Lower leg skin (tissue), 4 donors: Measurements from ENCODE around the gene RLIM. TPM values are rescaled to one million over a fixed set of nuclear protein-coding genes. Genes with fewer than 3 reads are reported as not detected.

Experiments
- DNase-seq, 2 donors: peaks; one replicate each; pipeline ENCODE4 v3.0.0-alpha.2; 2019; ENCODE audit warnings: low spot score in 2 of 2
- H3K4me3 ChIP-seq: fragments of 200-600 bp; sonication (generic); 2 replicates; pipeline ENCODE4 v1.5.1; 2017; ENCODE audit warnings: mild to moderate bottlenecking, low read depth; ENCODE audit not compliant: poor library complexity, severe bottlenecking
- POLR2A ChIP-seq, 2 donors: fragments of 450-650 bp; IDR thresholded peaks; one replicate each; pipeline ENCODE4 v1.6.1; 2016 to 2017; ENCODE audit warnings: antibody characterized with exemption in 2 of 2, mild to moderate bottlenecking in 1 of 2, moderate library complexity in 1 of 2
- WGBS, 2 donors: methylation state at CpG; one replicate each; pipeline ENCODE4 v1.1.5; 2018; 5-methylcytosine and 5-hydroxymethylcytosine counted together
- intact Hi-C: fragments of 100-400 bp; cut with DNase I; formaldehyde crosslinking; loops from one replicate; pipeline ENCODE4 v1.15.0; 2023; ENCODE audit warnings: low total_unique reads
- total RNA-seq, 4 donors: library from RNA; depleted of rRNA; stranded (reverse); fragments of >200 nt; gene quantifications; one replicate each; pipeline ENCODE4 v1.1.0, GENCODE V29; 2016
- TF ChIP-seq, protein P1 (sequence below), 3 donors: fragments of 450-650 bp; IDR thresholded peaks; one replicate each; pipeline ENCODE4 v1.5.1; 2016; ENCODE audit warnings: antibody characterized with exemption in 3 of 3, mild to moderate bottlenecking in 3 of 3, moderate library complexity in 2 of 3

RLIM gene
- total RNA-seq, 4 donors from 2014 or later: 18.4 to 25.9 (median 22.3) TPM

DNA sequence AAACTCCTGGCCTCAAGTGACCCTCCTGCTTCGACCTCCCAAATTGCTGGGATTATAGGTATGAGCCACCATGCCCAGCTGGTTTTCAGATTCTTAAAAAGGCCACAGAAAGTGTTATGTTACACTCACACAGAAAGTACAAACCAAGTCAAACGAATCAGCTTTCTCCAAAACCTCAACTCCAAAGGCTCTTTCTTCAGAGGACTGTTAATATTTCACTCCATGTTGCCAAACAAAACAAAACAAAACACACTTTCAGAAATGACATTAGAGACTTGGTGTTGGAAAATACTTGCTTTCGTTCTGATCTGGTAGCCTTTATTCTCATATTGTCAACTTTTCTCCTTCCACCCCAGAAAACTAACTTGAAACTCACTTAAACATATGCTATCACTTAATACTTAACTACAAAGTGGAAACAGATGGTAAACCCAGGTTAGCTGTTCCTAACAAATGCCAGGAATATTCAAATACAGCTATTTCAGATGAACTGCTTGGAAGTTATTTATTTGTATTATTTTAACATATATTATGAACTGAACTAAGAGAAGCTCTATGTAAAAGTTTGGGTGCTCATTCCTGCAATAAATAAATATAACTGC is 34.7 kb downstream of the RLIM start:
- no peak for DNase-seq
- no peak overlapping the region for H3K4me3 ChIP-seq
- TF ChIP-seq POLR2A (IDR thresholded peaks at IDR 0.05): no peak
- TF ChIP-seq, protein P1, sequence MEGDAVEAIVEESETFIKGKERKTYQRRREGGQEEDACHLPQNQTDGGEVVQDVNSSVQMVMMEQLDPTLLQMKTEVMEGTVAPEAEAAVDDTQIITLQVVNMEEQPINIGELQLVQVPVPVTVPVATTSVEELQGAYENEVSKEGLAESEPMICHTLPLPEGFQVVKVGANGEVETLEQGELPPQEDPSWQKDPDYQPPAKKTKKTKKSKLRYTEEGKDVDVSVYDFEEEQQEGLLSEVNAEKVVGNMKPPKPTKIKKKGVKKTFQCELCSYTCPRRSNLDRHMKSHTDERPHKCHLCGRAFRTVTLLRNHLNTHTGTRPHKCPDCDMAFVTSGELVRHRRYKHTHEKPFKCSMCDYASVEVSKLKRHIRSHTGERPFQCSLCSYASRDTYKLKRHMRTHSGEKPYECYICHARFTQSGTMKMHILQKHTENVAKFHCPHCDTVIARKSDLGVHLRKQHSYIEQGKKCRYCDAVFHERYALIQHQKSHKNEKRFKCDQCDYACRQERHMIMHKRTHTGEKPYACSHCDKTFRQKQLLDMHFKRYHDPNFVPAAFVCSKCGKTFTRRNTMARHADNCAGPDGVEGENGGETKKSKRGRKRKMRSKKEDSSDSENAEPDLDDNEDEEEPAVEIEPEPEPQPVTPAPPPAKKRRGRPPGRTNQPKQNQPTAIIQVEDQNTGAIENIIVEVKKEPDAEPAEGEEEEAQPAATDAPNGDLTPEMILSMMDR (IDR thresholded peaks at IDR 0.05): no peak
- intact Hi-C loops: no loop called here
- 39 to 40% methylated on average over 3 of the region's 3 CpGs for WGBS, 2 donors

DNA sequence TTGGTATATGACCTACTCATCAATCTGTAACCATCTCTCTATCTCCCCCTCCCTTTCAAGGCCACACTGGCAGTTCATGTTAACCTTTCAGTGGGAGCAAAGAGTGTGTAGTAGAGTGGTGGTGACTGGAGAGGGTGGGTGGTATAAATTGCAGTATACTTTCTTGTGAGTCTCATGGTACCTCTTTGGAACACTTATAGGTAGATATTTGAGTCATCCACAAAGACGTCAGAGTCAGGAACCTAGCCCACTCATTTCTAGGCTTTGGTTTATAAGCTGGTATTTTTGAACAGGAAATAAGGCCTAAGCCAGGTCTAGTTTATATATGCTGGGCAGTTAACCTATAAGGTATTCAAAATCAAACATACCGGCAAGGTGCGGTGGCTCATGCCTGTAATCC is 36.3 kb downstream of the RLIM start:
- TF ChIP-seq, protein P1 (IDR thresholded peaks at IDR 0.05): no peak
- no peak for TF ChIP-seq POLR2A (IDR thresholded peaks at IDR 0.05)
- WGBS, 2 donors: 86 to 95% methylated on average over 3 of the region's 3 CpGs
- no peak for DNase-seq
- H3K4me3 ChIP-seq: no peak overlapping the region
- intact Hi-C loops: no loop called here

DNA sequence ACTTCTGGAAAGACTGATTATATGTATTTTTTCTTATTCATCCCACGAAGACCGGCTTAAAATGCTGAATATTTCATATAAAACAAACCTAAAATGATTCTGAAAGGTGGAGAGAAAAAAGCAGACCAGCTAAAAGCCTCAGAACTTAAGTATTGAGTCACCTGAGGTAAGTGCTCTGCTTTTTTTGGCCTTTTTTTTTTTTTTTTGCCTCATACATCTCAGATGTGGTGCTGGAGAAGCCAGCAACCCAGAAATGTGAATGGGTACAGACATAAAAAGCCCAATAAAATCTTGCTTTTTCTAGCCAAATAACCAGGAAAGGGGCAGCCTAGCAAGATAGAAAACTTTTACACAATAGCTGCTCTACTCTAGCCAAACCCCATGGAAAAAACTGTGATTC is 57.0 kb downstream of the RLIM start:
- WGBS, 2 donors: 74 to 98% methylated on average over 2 of the region's 2 CpGs
- DNase-seq: no peak
- intact Hi-C loops: no loop called here
- no peak overlapping the region for H3K4me3 ChIP-seq
- no peak for TF ChIP-seq POLR2A (IDR thresholded peaks at IDR 0.05)
- TF ChIP-seq, protein P1 (IDR thresholded peaks at IDR 0.05): no peak

DNA sequence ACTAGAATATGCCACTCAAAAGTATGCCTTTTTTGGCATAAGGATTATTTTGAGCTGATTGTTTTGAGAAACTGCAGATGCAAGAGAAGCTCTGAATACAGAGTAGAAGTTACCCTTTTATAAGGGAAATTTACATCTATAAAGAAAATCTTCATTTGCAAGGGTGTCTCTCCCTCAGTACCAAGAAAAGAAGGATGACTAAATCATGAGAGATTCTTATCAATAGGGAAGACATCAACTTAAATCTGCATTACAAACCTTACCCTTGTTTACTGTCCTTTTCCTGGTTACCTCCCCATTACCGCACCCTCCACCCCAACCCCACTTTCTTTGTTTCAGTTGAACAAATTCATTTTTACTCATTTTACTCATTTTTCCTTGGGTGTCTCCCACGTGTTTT is 62.5 kb downstream of the RLIM start:
- DNase-seq: no peak
- intact Hi-C loops: loop anchor here (5.0 kb wide), 1 partner anchor 1900 kb away; no protein-coding TSS in a partner anchor
- WGBS, 2 donors: 45 to 52% methylated on average over 2 of the region's 2 CpGs
- no peak overlapping the region for H3K4me3 ChIP-seq
- TF ChIP-seq, protein P1 (IDR thresholded peaks at IDR 0.05): no peak
- TF ChIP-seq POLR2A (IDR thresholded peaks at IDR 0.05): no peak

DNA sequence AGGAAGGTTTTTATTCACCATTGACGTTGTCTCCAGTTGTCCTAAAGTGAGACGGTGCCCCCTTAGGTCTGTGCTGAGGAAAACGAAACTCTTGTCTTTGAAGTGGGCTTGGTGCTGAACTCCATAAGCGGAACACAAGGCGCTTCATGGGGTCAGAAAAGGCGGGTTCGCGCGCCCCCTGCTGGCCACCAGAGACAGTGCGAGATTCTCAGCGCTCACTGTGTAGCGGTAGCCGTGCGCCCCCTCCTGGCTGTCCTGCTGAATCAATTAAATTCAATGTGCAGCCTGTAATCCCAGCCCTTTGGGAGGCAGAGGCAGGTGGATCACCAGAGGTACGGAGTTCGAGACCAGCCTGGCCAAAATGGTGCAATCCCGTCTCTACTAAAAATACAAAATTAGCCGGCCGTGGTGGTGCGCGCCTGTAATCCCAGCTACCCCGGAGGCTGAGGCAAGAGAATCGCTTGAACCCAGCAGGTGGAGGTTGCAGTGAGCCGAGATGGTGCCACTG is 64.1 kb downstream of the RLIM start:
- 13 to 28% methylated on average over 23 to 24 of the region's 24 CpGs for WGBS, 2 donors
- TF ChIP-seq, protein P1 (IDR thresholded peaks at IDR 0.05): peak in 1 of 3 donors; percentile 89
- no peak for TF ChIP-seq POLR2A (IDR thresholded peaks at IDR 0.05)
- no peak overlapping the region for H3K4me3 ChIP-seq
- DNase-seq: peak; percentile 50 to 96
- intact Hi-C loops: loop anchor here (5.0 kb wide), 1 partner anchor 1902 kb away; no protein-coding TSS in a partner anchor
